GM23338 (cell line): ENCODE data around the gene P4HA1. TPM values are rescaled to one million over a fixed set of nuclear protein-coding genes. Genes with fewer than 3 reads are reported as not detected.

Experiments used
- ATAC-seq: fragments of 200-7000 bp; cut with Tn5 transposase; 3 replicates; pipeline ENCODE4 v1.9.1; 2020
- DNase-seq: peaks from one replicate; pipeline ENCODE4 v3.0.0-alpha.2; 2015; ENCODE audit warnings: low spot score
- H2AFZ ChIP-seq: fragments of 200-600 bp; sonication (generic); 2 replicates; pipeline ENCODE4 v1.8.0; 2016; ENCODE audit warnings: antibody characterized with exemption, mild to moderate bottlenecking, moderate library complexity
- H3F3A ChIP-seq: fragments of 200-600 bp; sonication (generic); replicated peaks from 2 replicates; pipeline ENCODE4 v1.8.0; 2017; ENCODE audit warnings: antibody characterized with exemption, mixed run types, low read depth
- H3K27ac ChIP-seq: fragments of 200-600 bp; sonication (generic); 2 replicates; pipeline ENCODE4 v1.6.1; 2016; ENCODE audit warnings: low read depth
- H3K27me3 ChIP-seq: fragments of 200-600 bp; sonication (generic); 2 replicates; pipeline ENCODE4 v1.8.0; 2016; ENCODE audit warnings: mild to moderate bottlenecking, mixed run types, moderate library complexity; ENCODE audit not compliant: insufficient read depth
- H3K36me3 ChIP-seq: fragments of 200-600 bp; sonication (generic); 2 replicates; pipeline ENCODE4 v1.8.0; 2016; ENCODE audit warnings: mild to moderate bottlenecking; ENCODE audit not compliant: insufficient read depth
- H3K4me1 ChIP-seq: fragments of 200-600 bp; sonication (generic); 2 replicates; pipeline ENCODE4 v1.8.0; 2016; ENCODE audit warnings: mild to moderate bottlenecking, moderate library complexity; ENCODE audit not compliant: insufficient read depth
- H3K4me2 ChIP-seq: fragments of 200-600 bp; sonication (generic); 2 replicates; pipeline ENCODE4 v1.7.1; 2017; ENCODE audit warnings: mixed run types
- H3K4me3 ChIP-seq: fragments of 200-600 bp; sonication (generic); 2 replicates; pipeline ENCODE4 v1.6.1; 2016; ENCODE audit warnings: mixed run types
- H3K79me2 ChIP-seq: fragments of 200-600 bp; sonication (generic); replicated peaks from 2 replicates; pipeline ENCODE4 v1.8.0; 2017; ENCODE audit warnings: mild to moderate bottlenecking; ENCODE audit not compliant: insufficient read depth
- H3K9me2 ChIP-seq: fragments of 200-600 bp; sonication (generic); 2 replicates; pipeline ENCODE4 v1.8.0; 2017; ENCODE audit not compliant: insufficient read depth
- H4K20me1 ChIP-seq: fragments of 200-600 bp; sonication (generic); replicated peaks from 2 replicates; pipeline ENCODE4 v1.8.0; 2017; ENCODE audit warnings: mild to moderate bottlenecking; ENCODE audit not compliant: insufficient read depth
- H3K27ac Mint-ChIP-seq: 2 replicates; pipeline ENCODE4 v1.8.0; 2020; ENCODE audit warnings: inconsistent platforms, mild to moderate bottlenecking, moderate library complexity, mixed read lengths
- H3K27me3 Mint-ChIP-seq: 3 replicates; pipeline ENCODE4 v1.8.0; 2022; ENCODE audit warnings: low read depth, mild to moderate bottlenecking, moderate library complexity, mixed read lengths, inconsistent platforms; ENCODE audit not compliant: insufficient read depth, poor library complexity
- H3K36me3 Mint-ChIP-seq: 3 replicates; pipeline ENCODE4 v1.8.0; 2021; ENCODE audit warnings: low read depth, mild to moderate bottlenecking, inconsistent platforms, moderate library complexity, mixed read lengths
- H3K4me1 Mint-ChIP-seq: 3 replicates; pipeline ENCODE4 v1.8.0; 2020; ENCODE audit warnings: mild to moderate bottlenecking, inconsistent platforms, mixed read lengths
- H3K4me3 Mint-ChIP-seq: 3 replicates; pipeline ENCODE4 v1.8.0; 2021; ENCODE audit warnings: moderate library complexity, mild to moderate bottlenecking, inconsistent platforms, mixed read lengths
- H3K9me3 Mint-ChIP-seq: 3 replicates; pipeline ENCODE4 v1.8.0; 2020; ENCODE audit warnings: moderate library complexity, mild to moderate bottlenecking, inconsistent platforms, mixed read lengths
- CREB1 ChIP-seq: fragments of 250-450 bp; sonication (Bioruptor Pico); IDR thresholded peaks from 2 replicates; pipeline ENCODE4 v1.5.0; 2020; ENCODE audit warnings: low read depth, mild to moderate bottlenecking, moderate library complexity
- ETS1 ChIP-seq: IDR thresholded peaks from 2 replicates; pipeline ENCODE4 v1.6.1; 2016; ENCODE audit warnings: antibody characterized with exemption
- EZH2 ChIP-seq: fragments of 200-600 bp; sonication (generic); IDR thresholded peaks from one replicate; pipeline ENCODE4 v1.8.0; 2017; ENCODE audit warnings: antibody characterized with exemption, mild to moderate bottlenecking, low read depth; ENCODE audit not compliant: unreplicated experiment
- EZH2phosphoT487 ChIP-seq: fragments of 200-600 bp; sonication (generic); IDR thresholded peaks from one replicate; pipeline ENCODE4 v1.8.1; 2018; ENCODE audit warnings: antibody characterized with exemption; ENCODE audit not compliant: unreplicated experiment
- JUNB ChIP-seq: IDR thresholded peaks from one replicate; pipeline ENCODE4 v1.6.1; 2016; ENCODE audit warnings: antibody characterized with exemption; ENCODE audit not compliant: unreplicated experiment
- NANOG ChIP-seq: IDR thresholded peaks from 2 replicates; pipeline ENCODE4 v1.6.1; 2016; ENCODE audit warnings: antibody characterized with exemption, borderline replicate concordance
- POLR2AphosphoS5 ChIP-seq: IDR thresholded peaks from 2 replicates; pipeline ENCODE4 v1.6.1; 2016; ENCODE audit warnings: antibody characterized with exemption, low read depth
- REST ChIP-seq: IDR thresholded peaks from one replicate; pipeline ENCODE4 v1.6.1; 2018; ENCODE audit warnings: antibody characterized with exemption; ENCODE audit not compliant: unreplicated experiment
- STAT1 ChIP-seq: IDR thresholded peaks from one replicate; pipeline ENCODE4 v1.6.1; 2016; ENCODE audit warnings: antibody characterized with exemption; ENCODE audit not compliant: unreplicated experiment
- ZNF114 ChIP-seq: fragments of 250-450 bp; sonication (Bioruptor Pico); IDR thresholded peaks from 2 replicates; pipeline ENCODE4 v1.5.0; 2020; ENCODE audit warnings: mild to moderate bottlenecking, moderate library complexity
- ZNF331 ChIP-seq: fragments of 250-450 bp; sonication (Bioruptor Pico); IDR thresholded peaks from 2 replicates; pipeline ENCODE4 v1.5.0; 2020; ENCODE audit warnings: low read depth, mild to moderate bottlenecking, moderate library complexity
- ZNF462 ChIP-seq: fragments of 250-450 bp; sonication (Bioruptor Pico); IDR thresholded peaks from 2 replicates; pipeline ENCODE4 v1.5.0; 2020; ENCODE audit warnings: mild to moderate bottlenecking, moderate library complexity
- polyA plus RNA-seq: library from polyadenylated mRNA; unstranded; fragments of >200 nt; fragmentation: Nextera tagmentation; extraction: Ambion mirVana; gene quantifications from 2 replicates; pipeline ENCODE4 v1.2.1, GENCODE V29; 2016
- total RNA-seq: library from RNA; depleted of rRNA; stranded (reverse); fragments of >200 nt; shearing (Covaris generic); gene quantifications from 2 replicates; pipeline ENCODE4 v1.2.3, GENCODE V29; 2014

P4HA1 gene
- total and polyA plus RNA-seq, 2 experiments from 2014 or later, result 26.4 to 27.1 TPM

GRCh38 chr10:73088304-73088703 lies 8.4 kb downstream of the P4HA1 start:
- no peaks in the 10 kb centered on the region for H4K20me1 ChIP-seq
- ATAC-seq (no peak), DNase-seq (no peak)
- no peaks in the 10 kb centered on the region for H3K36me3 ChIP-seq
- Mint-ChIP-seq H3K4me1 (no peaks in the 10 kb centered on the region), H3K27ac (no peak overlapping the region), H3K9me3 (no peaks in the 10 kb centered on the region), H3K4me3 (no peak overlapping the region), H3K36me3 (no peaks in the 10 kb centered on the region), H3K27me3 (no peaks in the 10 kb centered on the region)
- H3K4me2 ChIP-seq, result no peak overlapping the region
- H3K4me3 ChIP-seq, result no peak overlapping the region
- H3K4me1 ChIP-seq, result no peaks in the 10 kb centered on the region
- no peak overlapping the region for H3K27ac ChIP-seq
- peaks cover 42% of the 10 kb centered on the region for H3K79me2 ChIP-seq
- no peaks in the 10 kb centered on the region for H3K9me2 ChIP-seq
- H2AFZ ChIP-seq, result no peak overlapping the region
- TF ChIP-seq REST, result no peak
- no peak for TF ChIP-seq CREB1 (CRISPR knock-in tag)
- no peak for TF ChIP-seq JUNB
- TF ChIP-seq NANOG, result no peak
- TF ChIP-seq POLR2AphosphoS5, result no peak
- TF ChIP-seq ZNF331 (CRISPR knock-in tag), result no peak
- TF ChIP-seq STAT1, result no peak
- TF ChIP-seq EZH2phosphoT487, result no peak
- no peak for TF ChIP-seq ETS1
- no peak for TF ChIP-seq ZNF114 (CRISPR knock-in tag)
- TF ChIP-seq EZH2, result no peak
- H3F3A ChIP-seq, result no peaks in the 10 kb centered on the region
- no peaks in the 10 kb centered on the region for H3K27me3 ChIP-seq

GRCh38 chr10:73086816-73087215 lies 9.8 kb downstream of the P4HA1 start:
- H3K27ac ChIP-seq, result no peak overlapping the region
- H3K4me1 ChIP-seq, result no peaks in the 10 kb centered on the region
- H3K27ac Mint-ChIP-seq, result no peak overlapping the region
- no peak overlapping the region for H3K4me3 ChIP-seq
- H3K27me3 ChIP-seq, result no peaks in the 10 kb centered on the region
- ATAC-seq (no peak), DNase-seq (no peak)
- no peaks in the 10 kb centered on the region for H3K4me1 Mint-ChIP-seq
- H3K4me3 Mint-ChIP-seq, result no peak overlapping the region
- H3K9me2 ChIP-seq, result no peaks in the 10 kb centered on the region
- H4K20me1 ChIP-seq, result no peaks in the 10 kb centered on the region
- no peaks in the 10 kb centered on the region for H3K36me3 ChIP-seq
- H3K27me3 Mint-ChIP-seq, result no peaks in the 10 kb centered on the region
- H3K79me2 ChIP-seq, result peaks cover 29% of the 10 kb centered on the region
- H3K9me3 Mint-ChIP-seq, result no peaks in the 10 kb centered on the region
- no peaks in the 10 kb centered on the region for H3F3A ChIP-seq
- H3K4me2 ChIP-seq, result no peak overlapping the region
- no peaks in the 10 kb centered on the region for H3K36me3 Mint-ChIP-seq
- no peak overlapping the region for H2AFZ ChIP-seq
- TF ChIP-seq ZNF462 (no peak), ZNF331 (CRISPR knock-in tag) (no peak), EZH2phosphoT487 (no peak), CREB1 (CRISPR knock-in tag) (no peak)
